HepG2 (cell line): ENCODE data around the gene CD248. TPM values are rescaled to one million over a fixed set of nuclear protein-coding genes. Genes with fewer than 3 reads are reported as not detected.

Source experiments
- ESRRA ChIP-seq: sonication (generic); formaldehyde crosslinking; IDR thresholded peaks from 2 replicates; pipeline ENCODE4 v1.5.1; 2020; ENCODE audit warnings: mild to moderate bottlenecking, low read depth, missing genetic modification reagents
- HHEX ChIP-seq: IDR thresholded peaks from 2 replicates; pipeline ENCODE4 v1.6.1; 2016; ENCODE audit warnings: control low read depth
- ISL2 ChIP-seq: sonication (generic); formaldehyde crosslinking; IDR thresholded peaks from 2 replicates; pipeline ENCODE4 v1.5.0; 2020; ENCODE audit warnings: missing genetic modification reagents
- PITX1 ChIP-seq: sonication (generic); formaldehyde crosslinking; IDR thresholded peaks from 2 replicates; pipeline ENCODE4 v1.5.1; 2020; ENCODE audit warnings: mild to moderate bottlenecking, missing genetic modification reagents
- PLRG1 ChIP-seq: fragments of 450-650 bp; conservative IDR thresholded peaks from 2 replicates; pipeline ENCODE4 v1.6.1; 2016
- ZBTB3 ChIP-seq: sonication (generic); formaldehyde crosslinking; IDR thresholded peaks from 2 replicates; pipeline ENCODE4 v1.4.0; 2020; ENCODE audit warnings: low read depth, mild to moderate bottlenecking, moderate library complexity, missing genetic modification reagents, borderline replicate concordance
- ZNF230 ChIP-seq: sonication (generic); formaldehyde crosslinking; IDR thresholded peaks from 2 replicates; pipeline ENCODE4 v1.4.0; 2020; ENCODE audit warnings: mild to moderate bottlenecking, missing genetic modification reagents
- ZNF382 ChIP-seq: sonication (generic); formaldehyde crosslinking; IDR thresholded peaks from 2 replicates; pipeline ENCODE4 v1.5.0; 2020; ENCODE audit warnings: missing genetic modification reagents, mild to moderate bottlenecking, borderline replicate concordance
- ZNF446 ChIP-seq: sonication (generic); formaldehyde crosslinking; IDR thresholded peaks from 2 replicates; pipeline ENCODE4 v1.5.0; 2020; ENCODE audit warnings: mild to moderate bottlenecking, missing genetic modification reagents
- ZNF557 ChIP-seq: sonication (generic); formaldehyde crosslinking; IDR thresholded peaks from 2 replicates; pipeline ENCODE4 v1.4.0; 2020; ENCODE audit warnings: missing genetic modification reagents
- ZNF563 ChIP-seq: sonication (generic); formaldehyde crosslinking; IDR thresholded peaks from 2 replicates; pipeline ENCODE4 v1.8.0; 2022; ENCODE audit warnings: mild to moderate bottlenecking, moderate library complexity, missing genetic modification reagents
- polyA plus RNA-seq, 8 experiments: library from polyadenylated mRNA; depleted of rRNA in 3 of 8; stranded (reverse) in 7 of 8; unstranded in 1 of 8; fragments of >200 nt; fragmentation: Illumina TruSeq in 4 of 8; extraction: Trizol in 4 of 8; gene quantifications; 2 replicates each; pipeline versions ENCODE4 v1.2.1 to v1.2.3, GENCODE V29; 2011 to 2016; ENCODE audit warnings: low read depth in 4 of 8, missing spikeins in 1 of 8, mixed read lengths in 1 of 8; ENCODE audit not compliant: insufficient read depth in 1 of 8
- total RNA-seq, 5 experiments: library from RNA; depleted of rRNA; stranded (reverse); fragments of >200 nt; fragmentation: Illumina TruSeq; extraction: Trizol; gene quantifications; 2 replicates each; pipeline ENCODE4 v1.2.3, GENCODE V29; 2016; ENCODE audit warnings: low read depth in 1 of 5
- TF ChIP-seq, protein P1 (sequence below): sonication (generic); formaldehyde crosslinking; IDR thresholded peaks from 2 replicates; pipeline ENCODE4 v1.5.0; 2020; ENCODE audit warnings: mild to moderate bottlenecking, missing genetic modification reagents, borderline replicate concordance
- TF ChIP-seq, protein P2 (sequence below): sonication (generic); formaldehyde crosslinking; IDR thresholded peaks from 2 replicates; pipeline ENCODE4 v1.5.0; 2020; ENCODE audit warnings: mild to moderate bottlenecking, missing genetic modification reagents, borderline replicate concordance
- TF ChIP-seq, protein P3 (sequence below): sonication (generic); formaldehyde crosslinking; IDR thresholded peaks from 2 replicates; pipeline ENCODE4 v1.4.0; 2020; ENCODE audit warnings: missing genetic modification reagents
- TF ChIP-seq, protein P4 (sequence below): sonication (generic); formaldehyde crosslinking; IDR thresholded peaks from 2 replicates; pipeline ENCODE4 v1.8.1; 2022; ENCODE audit warnings: mild to moderate bottlenecking, missing genetic modification reagents
- TF ChIP-seq, protein P5 (sequence below): sonication (generic); formaldehyde crosslinking; conservative IDR thresholded peaks from 2 replicates; pipeline ENCODE4 v1.8.0; 2022; ENCODE audit warnings: mild to moderate bottlenecking, moderate library complexity, missing genetic modification reagents
- TF ChIP-seq, protein P6 (sequence below): sonication (generic); formaldehyde crosslinking; IDR thresholded peaks from 2 replicates; pipeline ENCODE4 v1.4.0; 2020; ENCODE audit warnings: missing genetic modification reagents

CD248 gene
- total and polyA plus RNA-seq, 2 of the 13 experiments (the other 11 are each of a cell fraction or from before 2014, with no cell fraction given): 0.25 to 0.35 TPM

DNA sequence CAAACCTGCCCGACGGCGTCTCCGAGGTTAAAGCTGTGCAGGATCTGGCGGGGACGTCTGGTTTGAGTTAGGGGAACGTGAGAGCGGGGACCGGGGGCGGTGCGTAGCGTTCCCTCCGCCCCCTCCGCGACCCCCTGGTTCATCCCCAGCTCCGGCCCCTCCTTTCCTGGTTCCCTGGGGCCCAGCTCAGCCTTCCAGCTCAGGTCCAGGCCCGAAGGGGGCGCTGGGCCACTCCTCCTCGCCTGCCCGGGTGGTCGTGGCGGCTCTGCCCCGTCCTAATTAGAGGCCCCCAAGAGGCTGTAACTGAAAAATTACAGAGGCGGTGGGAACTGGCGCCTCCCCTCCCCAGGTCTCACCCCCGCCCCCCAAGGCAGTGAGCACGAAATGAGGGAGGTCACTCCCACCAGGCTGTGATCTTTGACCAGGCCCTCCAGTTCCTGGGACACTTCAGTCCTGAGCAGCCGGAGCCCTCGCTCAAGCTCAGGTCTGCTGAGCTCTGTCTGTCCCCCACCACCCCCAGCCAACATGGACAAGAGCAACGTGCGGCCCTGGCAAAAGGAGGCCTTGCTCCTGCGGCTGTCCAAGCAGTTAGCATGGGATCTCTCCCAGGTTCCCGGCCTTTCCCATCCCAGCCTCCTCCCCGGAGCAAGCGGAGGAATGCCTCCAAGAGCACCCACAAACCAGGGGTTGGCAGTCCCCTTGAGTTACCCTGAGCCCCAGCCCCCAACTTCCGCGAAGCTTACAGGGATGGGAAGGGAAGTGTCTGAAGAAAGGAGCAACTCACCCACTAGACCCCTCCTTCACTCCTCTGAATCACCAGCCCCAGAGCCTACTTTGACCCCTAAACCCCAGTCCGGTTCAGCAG is 3.3 kb downstream of the CD248 start (continued):
- TF ChIP-seq, protein P1, sequence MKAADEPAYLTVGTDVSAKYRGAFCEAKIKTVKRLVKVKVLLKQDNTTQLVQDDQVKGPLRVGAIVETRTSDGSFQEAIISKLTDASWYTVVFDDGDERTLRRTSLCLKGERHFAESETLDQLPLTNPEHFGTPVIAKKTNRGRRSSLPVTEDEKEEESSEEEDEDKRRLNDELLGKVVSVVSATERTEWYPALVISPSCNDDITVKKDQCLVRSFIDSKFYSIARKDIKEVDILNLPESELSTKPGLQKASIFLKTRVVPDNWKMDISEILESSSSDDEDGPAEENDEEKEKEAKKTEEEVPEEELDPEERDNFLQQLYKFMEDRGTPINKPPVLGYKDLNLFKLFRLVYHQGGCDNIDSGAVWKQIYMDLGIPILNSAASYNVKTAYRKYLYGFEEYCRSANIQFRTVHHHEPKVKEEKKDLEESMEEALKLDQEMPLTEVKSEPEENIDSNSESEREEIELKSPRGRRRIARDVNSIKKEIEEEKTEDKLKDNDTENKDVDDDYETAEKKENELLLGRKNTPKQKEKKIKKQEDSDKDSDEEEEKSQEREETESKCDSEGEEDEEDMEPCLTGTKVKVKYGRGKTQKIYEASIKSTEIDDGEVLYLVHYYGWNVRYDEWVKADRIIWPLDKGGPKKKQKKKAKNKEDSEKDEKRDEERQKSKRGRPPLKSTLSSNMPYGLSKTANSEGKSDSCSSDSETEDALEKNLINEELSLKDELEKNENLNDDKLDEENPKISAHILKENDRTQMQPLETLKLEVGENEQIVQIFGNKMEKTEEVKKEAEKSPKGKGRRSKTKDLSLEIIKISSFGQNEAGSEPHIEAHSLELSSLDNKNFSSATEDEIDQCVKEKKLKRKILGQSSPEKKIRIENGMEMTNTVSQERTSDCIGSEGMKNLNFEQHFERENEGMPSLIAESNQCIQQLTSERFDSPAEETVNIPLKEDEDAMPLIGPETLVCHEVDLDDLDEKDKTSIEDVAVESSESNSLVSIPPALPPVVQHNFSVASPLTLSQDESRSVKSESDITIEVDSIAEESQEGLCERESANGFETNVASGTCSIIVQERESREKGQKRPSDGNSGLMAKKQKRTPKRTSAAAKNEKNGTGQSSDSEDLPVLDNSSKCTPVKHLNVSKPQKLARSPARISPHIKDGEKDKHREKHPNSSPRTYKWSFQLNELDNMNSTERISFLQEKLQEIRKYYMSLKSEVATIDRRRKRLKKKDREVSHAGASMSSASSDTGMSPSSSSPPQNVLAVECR (CRISPR knock-in tag): peak; percentile 45; the same call in 1 of the 2 replicates
- TF ChIP-seq ESRRA (peak; percentile 52; the same call in 1 of the 2 replicates), ISL2 (CRISPR knock-in tag) (no peak), ZNF446 (CRISPR knock-in tag) (no peak), ZNF382 (CRISPR knock-in tag) (no peak), PITX1 (CRISPR knock-in tag) (no peak), ZNF563 (CRISPR knock-in tag) (0 out of 2 replicates have a peak, but pooled peaks have one; percentile 11), ZBTB3 (CRISPR knock-in tag) (no peak), ZNF557 (CRISPR knock-in tag) (no peak), ZNF230 (CRISPR knock-in tag) (no peak), PLRG1 (no peak), HHEX (CRISPR knock-in tag) (no peak)
- TF ChIP-seq, protein P2, sequence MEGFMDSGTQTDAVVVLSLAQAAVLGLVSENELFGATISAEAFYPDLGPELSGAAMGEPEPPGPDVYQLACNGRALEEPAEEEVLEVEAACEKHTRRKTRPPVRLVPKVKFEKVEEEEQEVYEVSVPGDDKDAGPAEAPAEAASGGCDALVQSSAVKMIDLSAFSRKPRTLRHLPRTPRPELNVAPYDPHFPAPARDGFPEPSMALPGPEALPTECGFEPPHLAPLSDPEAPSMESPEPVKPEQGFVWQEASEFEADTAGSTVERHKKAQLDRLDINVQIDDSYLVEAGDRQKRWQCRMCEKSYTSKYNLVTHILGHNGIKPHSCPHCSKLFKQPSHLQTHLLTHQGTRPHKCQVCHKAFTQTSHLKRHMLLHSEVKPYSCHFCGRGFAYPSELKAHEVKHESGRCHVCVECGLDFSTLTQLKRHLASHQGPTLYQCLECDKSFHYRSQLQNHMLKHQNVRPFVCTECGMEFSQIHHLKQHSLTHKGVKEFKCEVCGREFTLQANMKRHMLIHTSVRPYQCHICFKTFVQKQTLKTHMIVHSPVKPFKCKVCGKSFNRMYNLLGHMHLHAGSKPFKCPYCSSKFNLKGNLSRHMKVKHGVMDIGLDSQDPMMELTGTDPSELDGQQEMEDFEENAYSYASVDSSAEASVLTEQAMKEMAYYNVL (CRISPR knock-in tag): no peak; the same call in 1 of the 2 replicates
- TF ChIP-seq, protein P3, sequence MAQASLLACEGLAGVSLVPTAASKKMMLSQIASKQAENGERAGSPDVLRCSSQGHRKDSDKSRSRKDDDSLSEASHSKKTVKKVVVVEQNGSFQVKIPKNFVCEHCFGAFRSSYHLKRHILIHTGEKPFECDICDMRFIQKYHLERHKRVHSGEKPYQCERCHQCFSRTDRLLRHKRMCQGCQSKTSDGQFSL (CRISPR knock-in tag): no peak
- TF ChIP-seq, protein P4, sequence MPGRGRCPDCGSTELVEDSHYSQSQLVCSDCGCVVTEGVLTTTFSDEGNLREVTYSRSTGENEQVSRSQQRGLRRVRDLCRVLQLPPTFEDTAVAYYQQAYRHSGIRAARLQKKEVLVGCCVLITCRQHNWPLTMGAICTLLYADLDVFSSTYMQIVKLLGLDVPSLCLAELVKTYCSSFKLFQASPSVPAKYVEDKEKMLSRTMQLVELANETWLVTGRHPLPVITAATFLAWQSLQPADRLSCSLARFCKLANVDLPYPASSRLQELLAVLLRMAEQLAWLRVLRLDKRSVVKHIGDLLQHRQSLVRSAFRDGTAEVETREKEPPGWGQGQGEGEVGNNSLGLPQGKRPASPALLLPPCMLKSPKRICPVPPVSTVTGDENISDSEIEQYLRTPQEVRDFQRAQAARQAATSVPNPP (CRISPR knock-in tag): no peak
- TF ChIP-seq, protein P5, sequence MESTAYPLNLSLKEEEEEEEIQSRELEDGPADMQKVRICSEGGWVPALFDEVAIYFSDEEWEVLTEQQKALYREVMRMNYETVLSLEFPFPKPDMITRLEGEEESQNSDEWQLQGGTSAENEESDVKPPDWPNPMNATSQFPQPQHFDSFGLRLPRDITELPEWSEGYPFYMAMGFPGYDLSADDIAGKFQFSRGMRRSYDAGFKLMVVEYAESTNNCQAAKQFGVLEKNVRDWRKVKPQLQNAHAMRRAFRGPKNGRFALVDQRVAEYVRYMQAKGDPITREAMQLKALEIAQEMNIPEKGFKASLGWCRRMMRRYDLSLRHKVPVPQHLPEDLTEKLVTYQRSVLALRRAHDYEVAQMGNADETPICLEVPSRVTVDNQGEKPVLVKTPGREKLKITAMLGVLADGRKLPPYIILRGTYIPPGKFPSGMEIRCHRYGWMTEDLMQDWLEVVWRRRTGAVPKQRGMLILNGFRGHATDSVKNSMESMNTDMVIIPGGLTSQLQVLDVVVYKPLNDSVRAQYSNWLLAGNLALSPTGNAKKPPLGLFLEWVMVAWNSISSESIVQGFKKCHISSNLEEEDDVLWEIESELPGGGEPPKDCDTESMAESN (CRISPR knock-in tag): 0 out of 2 replicates have a peak, but pooled peaks have one; percentile 3
- TF ChIP-seq, protein P6, sequence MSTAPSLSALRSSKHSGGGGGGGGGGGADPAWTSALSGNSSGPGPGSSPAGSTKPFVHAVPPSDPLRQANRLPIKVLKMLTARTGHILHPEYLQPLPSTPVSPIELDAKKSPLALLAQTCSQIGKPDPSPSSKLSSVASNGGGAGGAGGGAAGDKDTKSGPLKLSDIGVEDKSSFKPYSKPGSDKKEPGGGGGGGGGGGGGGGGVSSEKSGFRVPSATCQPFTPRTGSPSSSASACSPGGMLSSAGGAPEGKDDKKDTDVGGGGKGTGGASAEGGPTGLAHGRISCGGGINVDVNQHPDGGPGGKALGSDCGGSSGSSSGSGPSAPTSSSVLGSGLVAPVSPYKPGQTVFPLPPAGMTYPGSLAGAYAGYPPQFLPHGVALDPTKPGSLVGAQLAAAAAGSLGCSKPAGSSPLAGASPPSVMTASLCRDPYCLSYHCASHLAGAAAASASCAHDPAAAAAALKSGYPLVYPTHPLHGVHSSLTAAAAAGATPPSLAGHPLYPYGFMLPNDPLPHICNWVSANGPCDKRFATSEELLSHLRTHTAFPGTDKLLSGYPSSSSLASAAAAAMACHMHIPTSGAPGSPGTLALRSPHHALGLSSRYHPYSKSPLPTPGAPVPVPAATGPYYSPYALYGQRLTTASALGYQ: no peak
